ENCODE measurements around the gene SCTR.

The SCTR gene

GRCh38 chr2:119486886-119487285 is 37.4 kb downstream of the SCTR start:
- no peak for DNase-seq

GRCh38 chr2:119486196-119486827 is 38.0 kb downstream of the SCTR start:
- DNase-seq, result no peak

GRCh38 chr2:119485336-119486110 is 38.8 kb downstream of the SCTR start:
- DNase-seq, result no peak

- no peak for DNase-seq
These were observed 39.4 kb downstream of the SCTR start for GRCh38 chr2:119484834-119485233.

GRCh38 chr2:119483896-119484718 is 40.2 kb downstream of the SCTR start:
- DNase-seq, result no peak

GRCh38 chr2:119483395-119483753 is 40.9 kb downstream of the SCTR start:
- no peak for DNase-seq

GRCh38 chr2:119482481-119483394 is 41.5 kb downstream of the SCTR start:
- DNase-seq, result no peak

GRCh38 chr2:119481501-119482455 is 42.5 kb downstream of the SCTR start:
- no peak for DNase-seq

- no peak for DNase-seq
These were observed 43.6 kb downstream of the SCTR start for GRCh38 chr2:119480718-119481142.

GRCh38 chr2:119480184-119480583 is 44.1 kb downstream of the SCTR start:
- DNase-seq, result no peak

GRCh38 chr2:119478978-119479295 is 45.3 kb downstream of the SCTR start:
- no peak for DNase-seq

- no peak for DNase-seq
These were observed 45.9 kb downstream of the SCTR start for GRCh38 chr2:119478188-119478977.

GRCh38 chr2:119477113-119477505 is 47.2 kb downstream of the SCTR start:
- no peak for DNase-seq

GRCh38 chr2:119476301-119477112 is 47.8 kb downstream of the SCTR start:
- peak; percentile 47 for DNase-seq

GRCh38 chr2:119475857-119476244 is 48.4 kb downstream of the SCTR start:
- DNase-seq, result no peak

GRCh38 chr2:119475225-119475856 is 48.9 kb downstream of the SCTR start:
- no peak for DNase-seq

- no peak for DNase-seq
These were observed 49.7 kb downstream of the SCTR start for GRCh38 chr2:119474371-119475224.

- no peak for DNase-seq
These were observed 50.5 kb downstream of the SCTR start for GRCh38 chr2:119473621-119474370.

Measured in DMS79 treated with DMSO at 0.1 percent for 48 hours (cell line).